ENCODE data around the gene MOB2.

MOB2 gene, protein sequence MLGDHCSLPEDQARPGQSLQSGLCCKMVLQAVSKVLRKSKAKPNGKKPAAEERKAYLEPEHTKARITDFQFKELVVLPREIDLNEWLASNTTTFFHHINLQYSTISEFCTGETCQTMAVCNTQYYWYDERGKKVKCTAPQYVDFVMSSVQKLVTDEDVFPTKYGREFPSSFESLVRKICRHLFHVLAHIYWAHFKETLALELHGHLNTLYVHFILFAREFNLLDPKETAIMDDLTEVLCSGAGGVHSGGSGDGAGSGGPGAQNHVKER

DNA sequence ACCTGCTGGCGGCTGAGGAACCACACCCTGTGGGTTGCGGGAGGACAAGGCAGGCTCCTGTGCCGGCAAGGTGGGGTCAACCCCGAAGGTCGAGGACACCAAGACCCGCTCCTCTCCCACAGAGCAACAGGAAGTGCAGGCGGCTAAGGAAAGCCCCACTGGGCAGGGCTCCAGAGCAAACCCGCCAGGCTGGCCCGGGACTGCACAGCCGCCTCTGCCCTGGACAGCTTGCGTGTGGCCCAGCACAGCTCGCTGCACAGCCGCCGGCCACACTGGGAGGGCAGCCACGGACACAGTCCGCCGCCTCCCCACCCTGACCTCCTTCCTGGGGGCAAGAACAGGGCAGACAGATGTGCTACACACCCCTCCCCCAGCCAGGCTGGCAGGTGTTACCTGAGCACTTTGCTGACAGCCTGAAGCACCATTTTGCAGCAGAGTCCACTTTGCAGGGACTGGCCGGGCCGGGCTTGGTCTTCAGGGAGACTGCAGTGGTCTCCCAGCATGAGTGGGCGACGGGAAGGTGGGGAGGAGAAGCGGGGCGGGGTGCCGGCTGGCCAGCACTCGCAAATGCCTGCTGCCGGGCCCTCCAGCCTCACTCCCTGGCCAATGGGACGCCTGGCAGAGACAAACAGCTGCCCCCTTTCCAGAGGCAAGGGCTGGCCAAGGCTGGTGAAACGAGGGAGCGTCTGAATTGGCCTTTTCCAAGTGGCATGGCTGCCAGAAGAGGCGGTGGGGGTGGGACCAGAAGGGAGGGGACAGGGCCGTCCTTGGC lies at the start of gene MOB2:
TSS of gene MOB2 (minus strand) at position 726 of the 772 bp plus-strand sequence. CDS start at position 503, 223 bp downstream.
- DNase-seq (ENCODE audit: low spot score), result no peak

DNA sequence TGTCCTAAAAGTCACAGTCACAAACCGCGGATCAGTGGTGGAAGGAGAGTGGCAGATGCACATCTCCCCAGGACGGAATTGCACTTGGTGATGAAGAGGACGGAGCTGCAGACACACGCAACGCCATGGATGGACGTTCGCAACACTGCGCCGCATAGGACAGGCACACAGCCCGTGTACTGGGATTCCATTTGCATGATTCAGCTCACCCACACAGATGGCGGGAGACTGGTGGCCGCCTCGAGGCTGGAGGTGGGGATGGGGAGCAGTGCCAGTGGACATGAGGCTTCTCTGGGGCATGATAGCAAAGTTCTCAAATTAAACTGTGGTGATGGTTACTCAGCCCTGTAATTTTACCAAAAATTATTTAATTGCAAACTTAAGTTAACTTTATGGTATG lies 48.1 kb upstream of the MOB2 start:
- DNase-seq (ENCODE audit: low spot score), result no peak

DNA sequence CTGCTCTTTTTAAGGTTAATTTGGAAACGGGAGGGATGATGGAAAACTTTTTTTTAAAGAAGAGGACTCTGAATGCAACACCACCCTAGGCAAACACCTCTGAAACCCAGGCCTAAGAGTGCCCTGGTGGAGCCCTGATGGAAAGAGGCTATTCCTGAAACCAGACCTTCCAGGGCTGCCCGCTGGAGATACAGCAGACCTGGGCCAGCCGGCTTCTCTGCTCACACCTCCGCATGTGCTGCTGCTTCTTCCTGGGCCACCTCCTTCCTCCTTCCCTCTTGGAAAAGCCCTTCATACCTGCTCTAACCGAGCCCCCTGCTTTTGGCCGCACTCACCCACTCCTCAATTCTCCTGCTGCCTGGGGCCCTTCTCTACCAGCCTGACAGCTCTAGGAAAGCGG lies 47.6 kb upstream of the MOB2 start:
- DNase-seq (ENCODE audit: low spot score), result no peak

DNA sequence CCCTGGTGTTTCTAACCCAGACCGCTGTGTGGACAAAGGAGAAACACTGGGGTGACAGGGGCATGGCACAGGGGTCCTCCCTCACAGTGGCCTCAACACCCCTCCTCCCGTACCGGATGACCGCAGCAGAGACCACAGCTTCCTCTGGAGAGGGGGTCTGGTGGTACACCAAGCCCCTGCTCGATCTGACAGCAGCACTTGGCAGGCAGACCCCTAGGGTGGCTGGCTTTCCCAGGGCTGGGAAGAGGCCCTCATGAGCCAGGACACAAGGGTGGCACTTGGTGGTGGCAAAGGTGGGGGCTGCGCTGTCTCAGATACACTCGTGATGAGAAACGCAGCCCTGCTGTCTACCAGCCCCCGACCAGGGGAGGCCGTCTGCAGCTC lies 46.8 kb upstream of the MOB2 start:
- no peak for DNase-seq (ENCODE audit: low spot score)

DNA sequence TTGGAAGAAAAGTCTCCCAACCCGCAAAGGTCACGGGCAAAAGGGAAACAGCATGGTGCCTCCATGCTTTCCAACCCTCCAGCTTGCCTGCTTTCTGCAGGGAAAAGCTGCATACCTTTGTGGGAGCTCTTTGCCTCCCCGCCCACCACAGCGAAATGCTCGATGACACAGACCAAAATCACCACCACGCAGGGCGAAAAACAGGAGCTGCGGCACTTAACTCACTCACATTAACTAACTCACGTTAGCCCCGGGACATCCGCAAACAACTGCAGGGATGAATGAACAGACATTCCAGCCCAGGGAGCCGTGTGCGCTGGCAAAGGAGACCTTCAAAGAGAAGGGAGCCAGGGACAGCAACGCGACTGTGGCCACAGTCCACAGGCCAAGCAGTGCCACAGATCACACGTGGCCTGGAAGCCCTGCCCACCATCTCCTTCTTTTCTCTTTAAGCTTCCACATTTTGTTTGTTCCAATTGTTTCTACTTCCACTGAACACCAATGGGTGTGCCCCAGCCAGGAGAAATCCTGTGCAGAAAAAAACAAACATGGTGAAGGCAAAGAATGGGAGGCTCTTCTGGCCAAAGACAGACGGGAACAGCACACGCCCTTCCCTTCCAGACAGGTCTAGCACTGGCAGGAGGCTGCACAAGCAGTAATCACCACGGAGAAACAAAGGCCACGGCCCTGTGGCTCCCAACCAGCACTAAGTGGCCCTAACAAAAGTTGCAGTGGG lies 46.2 kb upstream of the MOB2 start:
- DNase-seq (ENCODE audit: low spot score), result no peak

DNA sequence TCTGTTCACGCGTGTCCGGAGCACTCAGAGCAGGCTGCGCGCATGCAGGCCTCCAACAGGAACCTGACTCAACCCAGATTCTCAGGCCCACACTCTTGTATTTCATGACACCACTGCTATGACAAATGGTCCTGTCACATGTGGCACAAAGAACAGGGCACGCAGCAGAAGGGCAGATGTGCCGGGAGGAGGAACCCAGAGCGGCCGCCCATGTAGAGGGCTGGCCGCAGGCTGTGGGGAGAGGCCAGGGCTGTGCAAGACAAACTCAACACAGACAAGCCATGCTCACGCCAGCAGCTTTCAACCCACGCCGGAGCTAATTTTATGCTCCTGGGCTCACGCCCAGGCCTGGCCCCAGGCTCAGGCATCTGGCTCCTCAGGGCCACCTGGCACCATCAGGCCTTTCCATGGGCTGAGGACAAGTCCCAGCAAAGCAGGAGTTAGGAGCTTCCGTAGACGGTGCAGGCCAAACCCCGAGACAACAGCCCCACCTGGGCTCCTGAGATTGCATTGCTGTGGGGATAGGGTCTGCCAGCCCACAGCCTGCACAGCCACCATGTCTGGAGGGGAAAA lies 45.5 kb upstream of the MOB2 start:
- DNase-seq (ENCODE audit: low spot score), result no peak

DNA sequence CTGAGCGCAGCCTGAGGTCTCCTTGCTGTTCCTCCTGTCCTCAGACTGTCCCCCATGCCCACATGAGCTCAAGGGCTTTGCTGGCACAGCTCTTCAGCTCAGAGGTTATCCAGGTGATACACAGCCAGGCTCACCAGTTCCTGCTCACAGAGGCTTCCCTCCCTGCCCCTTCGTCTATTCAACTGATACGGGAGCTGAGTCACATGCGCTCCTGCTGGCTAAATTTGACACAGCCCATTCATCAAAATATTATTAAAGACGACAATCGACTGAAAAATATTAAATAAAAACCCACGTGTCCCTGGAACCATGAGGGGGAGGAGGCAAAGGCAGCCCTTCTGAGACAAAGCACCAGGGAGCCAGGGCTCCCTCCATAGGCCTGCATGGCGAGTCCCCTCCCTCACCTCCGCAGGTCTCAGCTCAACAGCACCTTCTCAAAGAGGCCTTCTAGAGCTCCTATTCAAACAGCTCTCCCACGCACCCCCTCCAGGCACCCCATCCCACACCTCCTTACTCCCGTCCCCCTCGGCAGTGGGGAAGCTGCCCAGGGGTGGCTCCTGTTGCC lies 45.0 kb upstream of the MOB2 start:
- no peak for DNase-seq (ENCODE audit: low spot score)

DNA sequence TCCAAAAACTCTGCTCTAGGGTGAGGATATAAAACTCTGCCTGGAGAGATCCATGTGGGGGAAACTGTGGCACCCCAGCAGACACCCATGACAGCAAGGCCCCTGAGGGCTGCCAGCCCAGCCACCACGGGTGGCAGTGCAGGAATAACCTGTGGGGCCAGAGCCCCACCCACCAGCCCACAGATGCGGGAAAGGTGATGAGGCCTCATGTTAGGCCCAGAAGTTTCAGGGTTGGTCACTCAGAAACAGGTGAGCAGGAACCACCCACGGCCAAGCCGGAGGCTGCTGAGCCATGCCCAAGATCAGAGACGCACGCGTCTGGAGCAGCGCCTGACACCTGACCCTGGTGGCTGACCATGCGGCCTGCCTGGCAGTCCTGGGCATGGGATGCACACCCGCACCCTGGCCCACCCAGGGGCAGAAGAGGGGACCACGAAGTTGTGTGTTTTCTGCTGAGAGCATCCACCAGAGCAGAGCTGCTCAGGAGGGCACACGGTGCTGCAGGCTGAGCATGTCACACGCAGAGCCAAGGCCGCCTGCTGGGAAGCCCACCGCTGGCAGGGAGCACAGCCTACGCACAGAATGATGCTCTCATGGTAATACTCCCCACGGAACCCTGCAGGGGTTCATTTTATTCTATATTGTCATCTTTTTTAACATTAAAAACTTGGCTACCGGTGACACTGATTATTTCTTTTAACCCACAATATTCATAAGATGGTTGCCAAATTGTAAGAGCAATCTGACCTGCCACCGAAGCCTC lies 44.3 kb upstream of the MOB2 start:
- no peak for DNase-seq (ENCODE audit: low spot score)

DNA sequence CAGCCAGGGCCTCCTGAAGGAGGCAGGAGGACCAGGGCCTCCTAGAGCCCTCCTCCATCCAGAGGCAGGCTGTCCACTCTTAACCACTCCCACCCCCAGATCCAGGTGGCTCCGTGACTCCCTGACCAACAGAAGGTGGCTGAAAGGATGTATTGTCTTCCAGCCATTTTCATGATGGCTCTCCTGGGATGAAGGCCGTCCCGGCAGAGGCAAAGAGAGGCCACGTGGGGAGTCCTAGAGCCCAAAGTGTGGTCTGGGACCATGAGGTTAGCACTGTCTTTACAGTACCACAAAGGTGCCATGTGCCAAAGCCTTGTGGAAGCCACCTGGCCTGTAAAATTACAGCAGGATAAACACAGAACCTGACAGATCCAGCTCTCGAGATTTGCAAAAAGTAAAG lies 43.2 kb upstream of the MOB2 start:
- no peak for DNase-seq (ENCODE audit: low spot score)

DNA sequence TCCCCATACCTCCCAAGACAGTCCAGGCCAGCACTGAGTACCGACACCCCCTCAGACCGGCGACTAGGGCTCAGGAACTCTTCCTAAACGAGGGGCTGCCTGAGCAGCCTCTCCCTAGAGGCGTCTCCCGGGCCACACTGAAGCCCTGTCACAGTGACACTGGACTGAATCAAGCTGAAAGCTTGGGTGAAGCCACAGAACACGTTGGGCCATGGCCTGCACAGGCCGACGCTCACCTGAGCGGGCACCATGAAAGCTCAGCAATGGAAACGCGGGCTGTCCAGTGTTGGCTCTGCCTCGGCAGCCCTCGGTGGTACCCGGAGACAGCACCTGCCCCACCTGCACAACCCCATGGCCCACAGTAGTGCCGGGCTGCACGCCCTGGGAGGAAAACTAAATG lies 42.7 kb upstream of the MOB2 start:
- DNase-seq (ENCODE audit: low spot score), result no peak

DNA sequence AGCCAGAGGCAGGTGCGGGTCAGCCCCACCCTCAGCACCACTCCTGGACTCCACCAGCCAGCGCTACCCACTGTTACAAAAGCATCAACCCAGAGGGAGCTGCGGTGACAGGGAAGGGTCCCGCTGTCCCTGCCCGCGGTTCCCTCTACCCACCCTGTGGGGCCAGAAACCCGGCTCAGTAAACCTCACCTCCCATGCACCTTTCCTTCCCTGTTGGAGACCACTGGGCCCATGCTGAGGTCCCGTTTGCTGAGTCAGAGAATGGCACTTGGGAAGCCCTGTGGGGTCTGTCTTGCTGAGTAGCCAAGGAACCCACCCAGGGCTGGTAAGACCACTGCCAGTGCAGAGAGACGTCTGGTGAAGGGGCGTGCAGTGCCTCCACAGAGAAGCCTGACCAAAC lies 42.1 kb upstream of the MOB2 start:
- no peak for DNase-seq (ENCODE audit: low spot score)

DNA sequence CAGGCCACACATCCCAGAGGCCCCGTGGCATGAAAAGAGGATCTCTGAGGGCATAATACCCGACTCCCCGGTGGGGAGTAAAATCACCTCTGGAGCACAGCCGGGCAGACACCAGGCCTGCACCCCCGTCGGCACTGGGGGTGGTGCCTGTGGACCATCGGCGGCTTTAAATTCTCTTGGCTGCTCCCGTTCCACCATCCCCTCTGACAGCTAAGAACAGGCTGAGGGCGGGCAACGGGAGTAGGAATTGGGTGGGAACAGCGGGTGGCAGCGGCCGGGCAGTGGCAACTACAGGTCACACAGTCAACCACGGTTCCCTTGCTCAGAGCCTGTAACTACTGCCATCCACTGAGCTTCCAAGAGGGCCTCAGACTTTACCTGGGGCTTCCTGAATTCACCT lies 40.2 kb upstream of the MOB2 start:
- no peak for DNase-seq (ENCODE audit: low spot score)

DNA sequence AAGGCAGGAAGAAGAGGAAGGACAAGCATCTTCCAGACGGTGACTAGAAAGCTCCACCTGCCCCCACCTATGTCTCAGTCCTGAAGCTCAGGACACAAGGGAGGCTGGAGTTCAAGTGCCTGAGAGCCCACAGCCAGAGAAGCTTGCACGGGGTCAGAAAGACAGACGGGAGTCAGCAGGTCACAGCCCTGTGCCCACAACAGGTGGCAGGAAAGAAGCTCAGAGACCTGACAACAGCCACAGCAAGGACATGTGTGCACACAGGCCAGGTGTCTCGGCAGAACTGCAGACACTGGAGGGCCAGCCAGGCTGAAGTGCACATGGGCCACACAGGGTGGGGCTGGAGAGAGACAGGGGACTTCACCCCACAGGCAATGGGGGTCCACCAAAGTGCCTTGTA lies 37.2 kb upstream of the MOB2 start:
- DNase-seq (ENCODE audit: low spot score), result no peak

DNA sequence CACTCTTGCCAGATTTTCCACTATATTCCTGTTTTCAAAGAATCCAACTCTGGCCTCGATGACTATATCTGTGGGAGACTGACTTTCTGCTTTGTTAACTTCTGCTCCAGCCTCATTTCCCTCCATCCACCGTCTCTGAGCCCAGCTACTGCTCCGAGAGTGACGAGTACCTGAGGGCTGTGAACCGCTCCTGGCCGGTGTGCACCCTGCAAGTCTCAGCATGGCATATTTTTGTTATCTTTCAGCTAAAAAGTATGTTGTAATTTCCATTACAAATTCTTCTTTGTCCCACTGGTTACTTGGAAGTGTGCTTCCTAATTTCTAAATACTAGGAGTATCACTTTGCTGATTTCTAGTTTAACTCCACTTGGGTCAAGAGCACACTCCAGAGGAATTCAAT lies 36.5 kb upstream of the MOB2 start:
- no peak for DNase-seq (ENCODE audit: low spot score)

DNA sequence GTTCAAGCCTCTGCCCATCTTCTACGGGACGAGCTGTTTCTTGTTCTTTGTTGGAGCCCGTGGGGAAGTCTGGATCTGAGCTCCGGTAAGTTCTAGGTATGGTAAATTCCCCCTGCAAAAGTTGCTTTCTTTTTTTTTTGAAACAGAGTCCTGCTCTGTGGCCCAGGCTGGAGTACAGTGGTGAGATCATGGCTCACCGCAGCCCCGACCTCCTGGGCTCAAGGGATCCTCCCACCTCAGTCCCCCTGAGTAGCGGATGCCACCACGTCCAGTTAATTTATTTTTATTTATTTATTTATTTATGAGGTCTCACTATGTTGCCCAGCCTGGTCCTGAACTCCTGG lies 35.5 kb upstream of the MOB2 start:
- DNase-seq (ENCODE audit: low spot score), result no peak

DNA sequence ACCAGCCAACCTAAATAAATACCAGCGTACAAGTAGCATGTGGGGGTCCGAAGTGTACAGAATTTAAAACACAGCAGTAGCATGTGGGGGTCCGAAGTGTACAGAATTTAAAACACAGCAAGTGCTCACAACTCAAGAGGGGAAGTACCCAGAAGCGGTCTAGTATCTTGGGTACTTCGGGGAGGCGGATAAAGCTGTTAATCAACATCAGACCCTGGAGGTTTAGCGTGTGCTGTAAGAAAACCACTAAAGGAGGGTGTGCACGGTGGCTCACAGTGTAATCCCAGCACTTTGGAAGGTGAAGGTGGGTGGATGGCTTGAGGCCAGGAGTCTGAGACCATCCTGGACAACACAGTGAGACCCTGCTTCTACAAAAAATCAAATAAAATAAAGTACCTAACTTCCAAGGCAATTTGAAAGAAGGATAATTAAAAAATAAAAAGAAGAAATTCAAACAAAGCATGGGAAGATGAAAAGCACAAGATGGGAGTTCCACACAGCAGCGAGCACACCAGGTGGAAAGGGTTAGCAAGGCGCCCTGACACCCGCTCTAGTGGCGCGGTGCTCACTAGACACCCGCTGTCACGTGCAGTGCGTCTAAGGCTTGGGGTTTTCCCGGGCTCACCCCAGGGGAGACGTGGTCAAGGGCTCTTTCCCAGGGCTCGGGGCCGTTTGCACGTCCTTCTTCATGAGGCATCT lies 35.0 kb upstream of the MOB2 start:
- DNase-seq (ENCODE audit: low spot score), result no peak

DNA sequence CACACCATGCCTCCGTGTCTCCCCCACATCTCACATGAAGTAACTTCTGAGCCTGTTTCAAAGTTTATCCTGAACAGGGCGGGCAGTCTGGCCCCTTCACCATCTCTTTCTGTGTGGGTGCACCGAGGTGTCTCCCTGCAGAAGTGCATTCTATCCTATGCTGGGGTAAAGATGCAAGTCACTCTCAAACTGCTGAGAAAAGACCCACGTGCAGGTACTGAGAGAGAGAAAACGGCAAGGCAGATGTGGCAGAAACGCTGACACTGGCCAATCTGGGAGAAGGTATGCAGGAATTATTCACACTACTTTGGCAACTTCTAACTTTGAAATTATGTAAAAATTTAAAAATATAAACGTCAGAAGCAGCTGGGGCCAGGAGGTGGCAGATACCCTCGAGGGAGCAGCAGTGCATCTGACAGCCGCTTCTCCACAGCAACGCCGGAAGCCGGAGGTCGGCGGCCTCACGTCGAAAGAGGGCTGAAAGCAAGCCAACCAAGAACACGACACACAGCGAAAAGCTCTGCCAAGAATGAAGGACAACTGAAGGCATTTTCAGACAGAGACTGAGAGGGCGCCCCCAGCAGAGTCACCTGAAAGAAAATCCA lies 34.2 kb upstream of the MOB2 start:
- DNase-seq (ENCODE audit: low spot score), result no peak

DNA sequence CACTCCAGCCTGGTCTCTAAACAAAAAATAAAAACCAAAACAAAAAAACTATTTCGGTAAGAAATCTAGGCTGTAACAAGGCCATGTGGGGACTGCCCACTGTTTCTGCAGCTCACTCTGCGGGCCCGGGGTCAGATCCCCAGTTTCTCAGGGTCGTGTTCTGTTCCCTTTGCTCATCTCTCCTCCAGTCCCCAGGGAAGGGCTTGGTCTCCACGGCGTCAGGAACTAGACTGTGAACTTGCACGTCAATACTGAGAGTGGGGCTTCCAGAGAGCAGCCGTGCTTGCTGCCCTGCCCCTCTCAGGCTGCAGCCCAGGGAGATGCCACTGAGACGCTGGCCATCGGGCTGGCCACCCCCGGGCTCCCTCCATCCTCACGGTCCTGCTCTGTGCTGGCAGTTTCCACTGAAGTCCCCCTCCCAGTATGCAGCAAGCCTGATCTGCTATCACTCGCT lies 33.7 kb upstream of the MOB2 start:
- DNase-seq (ENCODE audit: low spot score), result no peak

DNA sequence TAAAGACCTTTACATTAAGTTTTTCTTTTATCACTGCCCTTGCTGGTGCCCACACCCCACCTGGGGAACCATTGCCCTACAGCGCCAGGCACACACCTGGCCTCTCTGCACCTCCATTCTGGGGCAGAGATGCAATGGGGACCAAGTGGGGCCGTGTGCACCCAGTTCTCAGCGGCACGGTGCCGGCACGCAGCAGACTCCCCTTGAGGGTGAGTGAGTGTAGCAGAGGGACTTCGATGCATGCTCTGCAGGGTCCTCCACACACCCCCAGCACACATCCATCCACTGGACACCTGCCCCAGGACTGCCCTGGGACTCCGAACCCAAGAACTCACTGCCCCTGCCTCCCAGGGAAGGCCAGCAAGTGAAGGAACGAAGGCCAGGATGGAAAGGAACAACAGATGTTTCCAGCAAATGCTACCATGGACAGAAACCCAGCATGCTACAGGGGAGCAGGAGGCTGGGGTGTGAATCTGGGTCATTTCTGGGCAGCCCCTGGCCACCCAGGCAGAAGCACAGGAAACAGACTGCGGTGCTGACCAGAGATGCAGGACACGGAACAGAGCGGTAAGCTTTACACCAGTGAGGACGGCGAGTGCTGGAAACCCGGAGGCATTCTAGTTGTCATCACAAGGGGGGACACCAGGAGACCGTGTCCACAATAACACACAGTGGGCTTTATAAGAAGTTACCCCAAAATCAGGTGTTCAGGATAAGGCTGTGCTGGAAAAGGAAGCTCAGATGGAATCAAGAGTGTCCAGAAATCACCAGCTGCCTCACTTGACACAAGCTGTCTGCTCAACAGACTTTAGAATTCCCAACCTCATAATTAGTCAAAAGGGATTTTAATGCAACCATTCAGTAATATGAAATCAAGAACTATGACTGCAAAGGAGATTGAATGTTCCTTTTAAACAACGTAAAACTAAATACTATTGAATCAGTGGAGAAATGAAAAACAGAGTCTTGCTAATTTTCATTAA lies 32.7 kb upstream of the MOB2 start:
- DNase-seq (ENCODE audit: low spot score), result no peak

DNA sequence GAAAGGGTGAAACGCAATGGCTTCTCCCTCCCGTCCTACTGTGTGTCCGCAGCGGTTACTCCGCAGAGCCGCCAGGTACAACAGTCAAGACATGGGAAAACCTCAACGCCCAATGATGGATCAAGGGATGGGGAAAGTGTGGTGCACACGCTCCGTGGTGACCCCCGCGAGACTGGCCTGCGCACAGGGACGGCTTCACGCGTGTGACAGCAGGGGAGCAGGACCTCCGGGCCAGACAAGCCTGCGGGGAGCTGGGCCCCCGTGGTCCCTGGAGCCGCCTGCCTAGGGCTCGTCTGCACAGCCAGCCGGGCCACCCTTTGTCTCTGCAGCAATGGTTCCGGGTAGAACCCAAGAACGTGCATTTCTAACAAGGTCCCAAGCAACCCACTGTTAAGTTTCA lies 31.7 kb upstream of the MOB2 start:
- DNase-seq (ENCODE audit: low spot score), result no peak

Measured in D341Med (cell line).